Fibroblast of villous mesenchyme (primary cell): ENCODE data around the gene KRTAP20-1. TPM values are rescaled to one million over a fixed set of nuclear protein-coding genes. Genes with fewer than 3 reads are reported as not detected.

Experiments
- DNase-seq: peaks from one replicate; pipeline ENCODE4 v3.0.0-alpha.2; 2010; ENCODE audit warnings: low read depth
- H3K4me3 ChIP-seq: 2 replicates; pipeline ENCODE4 v1.5.1; 2011; ENCODE audit warnings: low read depth, mild to moderate bottlenecking, low read length
- total RNA-seq: library from RNA; depleted of rRNA; stranded (reverse); fragments of >200 nt; gene quantifications from 2 replicates; pipeline ENCODE4 v1.2.3, GENCODE V29; 2012
- TF ChIP-seq, protein P1 (sequence below): IDR thresholded peaks from 2 replicates; pipeline ENCODE4 v1.5.1; 2012; ENCODE audit warnings: low read depth, mild to moderate bottlenecking, low read length; ENCODE audit not compliant: insufficient read depth

Gene KRTAP20-1
- total RNA-seq, 1 donor, result not detected

GRCh38 chr21:30592140-30592539, 24.1 kb upstream of the KRTAP20-1 start, which contains the start of gene KRTAP6-3:
Gene KRTAP6-3, plus strand, starts transcription at chr21:30592440. Its CDS starts 6 bp downstream, at chr21:30592446.
- no peak for DNase-seq
- no peak within 1 kb of the TSS for H3K4me3 ChIP-seq
- TF ChIP-seq, protein P1, sequence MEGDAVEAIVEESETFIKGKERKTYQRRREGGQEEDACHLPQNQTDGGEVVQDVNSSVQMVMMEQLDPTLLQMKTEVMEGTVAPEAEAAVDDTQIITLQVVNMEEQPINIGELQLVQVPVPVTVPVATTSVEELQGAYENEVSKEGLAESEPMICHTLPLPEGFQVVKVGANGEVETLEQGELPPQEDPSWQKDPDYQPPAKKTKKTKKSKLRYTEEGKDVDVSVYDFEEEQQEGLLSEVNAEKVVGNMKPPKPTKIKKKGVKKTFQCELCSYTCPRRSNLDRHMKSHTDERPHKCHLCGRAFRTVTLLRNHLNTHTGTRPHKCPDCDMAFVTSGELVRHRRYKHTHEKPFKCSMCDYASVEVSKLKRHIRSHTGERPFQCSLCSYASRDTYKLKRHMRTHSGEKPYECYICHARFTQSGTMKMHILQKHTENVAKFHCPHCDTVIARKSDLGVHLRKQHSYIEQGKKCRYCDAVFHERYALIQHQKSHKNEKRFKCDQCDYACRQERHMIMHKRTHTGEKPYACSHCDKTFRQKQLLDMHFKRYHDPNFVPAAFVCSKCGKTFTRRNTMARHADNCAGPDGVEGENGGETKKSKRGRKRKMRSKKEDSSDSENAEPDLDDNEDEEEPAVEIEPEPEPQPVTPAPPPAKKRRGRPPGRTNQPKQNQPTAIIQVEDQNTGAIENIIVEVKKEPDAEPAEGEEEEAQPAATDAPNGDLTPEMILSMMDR, result no peak

- TF ChIP-seq, protein P1, result no peak
- DNase-seq, result no peak
- H3K4me3 ChIP-seq, result no peak within 1 kb of the TSS
These were observed 17.4 kb upstream of the KRTAP20-1 start, which contains the start of gene KRTAP6-2 for GRCh38 chr21:30598802-30599201. Gene KRTAP6-2, minus strand, starts transcription at chr21:30598902. Its CDS starts 28 bp downstream, at chr21:30598874.

DNA sequence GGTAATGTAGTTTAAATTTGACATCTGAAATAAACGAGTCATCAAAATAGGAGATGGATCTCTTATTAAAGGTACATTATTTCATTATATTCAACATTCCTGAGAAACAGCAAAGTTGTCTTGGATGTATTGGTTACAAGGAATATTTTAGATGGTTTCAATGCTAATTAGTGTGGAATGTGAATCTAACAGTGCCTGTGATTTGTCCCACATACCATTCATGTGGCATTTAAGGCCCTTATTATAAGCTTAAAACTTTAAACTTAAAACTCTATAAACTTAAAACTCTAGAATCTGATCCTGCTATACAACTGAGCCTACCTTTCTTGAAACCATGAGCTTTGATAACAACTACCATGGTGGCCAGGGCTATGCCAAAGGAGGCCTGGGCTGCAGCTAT, 15.4 kb upstream of the KRTAP20-1 start, which contains the start of gene KRTAP22-1:
KRTAP22-1 (plus strand) TSS at position 301 of the 400 bp plus-strand sequence.
- TF ChIP-seq, protein P1, result no peak
- H3K4me3 ChIP-seq, result no peak within 1 kb of the TSS
- no peak for DNase-seq

DNA sequence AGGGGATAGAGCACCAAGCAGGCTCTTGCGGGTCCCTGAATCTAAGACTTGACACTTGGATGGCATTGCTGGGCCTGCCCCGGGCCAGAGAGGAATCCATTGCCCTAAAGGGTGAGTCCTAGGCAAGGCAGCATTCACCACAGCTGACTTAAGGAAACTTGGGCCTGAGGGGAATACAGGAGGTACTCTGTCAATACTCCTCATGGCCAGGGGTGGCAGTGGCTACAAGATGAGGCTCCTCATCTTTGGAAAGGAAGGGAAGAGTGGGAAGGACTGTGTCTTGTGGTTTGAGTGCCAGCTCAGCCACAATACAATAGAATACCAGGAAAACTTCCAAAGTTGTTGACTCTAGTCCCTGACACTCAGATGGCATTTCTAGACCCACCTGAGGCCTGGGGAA, 10.3 kb upstream of the KRTAP20-1 start:
- DNase-seq, result no peak
- TF ChIP-seq, protein P1, result no peak
- no peak overlapping the region for H3K4me3 ChIP-seq

DNA sequence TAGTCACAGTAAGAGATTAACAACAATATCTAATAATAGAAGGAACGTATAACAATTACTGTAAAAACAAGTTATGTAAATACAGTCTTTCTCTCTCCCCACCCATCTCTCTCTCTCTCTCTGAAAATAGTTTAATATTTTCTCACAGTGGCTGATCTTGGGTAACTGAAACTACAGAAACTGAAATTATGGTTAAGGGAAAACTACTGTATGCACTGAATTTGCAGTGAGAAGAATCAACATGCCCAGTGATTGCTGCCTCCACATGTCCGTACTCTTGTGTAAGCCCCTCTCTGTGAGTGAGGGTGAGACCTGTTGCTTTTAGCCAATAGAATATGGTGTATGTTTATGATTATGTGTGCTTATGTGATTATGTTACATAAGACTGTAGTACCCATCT, 4.1 kb upstream of the KRTAP20-1 start:
- DNase-seq, result no peak
- TF ChIP-seq, protein P1, result no peak

GRCh38 chr21:30613836-30614235, 2.4 kb upstream of the KRTAP20-1 start, which contains the start of gene KRTAP6-1:
Gene KRTAP6-1, minus strand, starts transcription at chr21:30613930. Its CDS starts 26 bp downstream, at chr21:30613904.
- TF ChIP-seq, protein P1, result no peak
- no peak within 1 kb of the TSS for H3K4me3 ChIP-seq
- no peak for DNase-seq

More for the DNA sequence above, 4.1 kb upstream of the KRTAP20-1 start:
- no peak overlapping the region for H3K4me3 ChIP-seq

GRCh38 chr21:30615199-30615598, 1.0 kb upstream of the KRTAP20-1 start:
- TF ChIP-seq, protein P1, result no peak
- no peak overlapping the region for H3K4me3 ChIP-seq
- no peak for DNase-seq
